ENCODE data around the gene CYSLTR2.
"Not testable (repeated sequence)": the region's sequence is repeated elsewhere in the genome, so short reads cannot be mapped to it uniquely, and the experiment has no call there.

CYSLTR2 gene

GRCh38 chr13:48644141-48644540, 9.6 kb upstream of the CYSLTR2 start:
- in situ Hi-C loops (cut with HindIII; ENCODE audit: low sequenced_read_pairs), result no loop called here

- in situ Hi-C loops (cut with HindIII; ENCODE audit: low sequenced_read_pairs), result no loop called here
Observed at GRCh38 chr13:48644951-48645350, 8.8 kb upstream of the CYSLTR2 start.

- in situ Hi-C loops (cut with HindIII; ENCODE audit: low sequenced_read_pairs), result no loop called here
Observed at GRCh38 chr13:48645845-48646244, 7.9 kb upstream of the CYSLTR2 start.

- in situ Hi-C loops (cut with HindIII; ENCODE audit: low sequenced_read_pairs), result no loop called here
Observed at GRCh38 chr13:48646791-48647190, 6.9 kb upstream of the CYSLTR2 start.

- in situ Hi-C loops (cut with HindIII; ENCODE audit: low sequenced_read_pairs), result no loop called here
Observed at GRCh38 chr13:48647625-48648024, 6.1 kb upstream of the CYSLTR2 start.

GRCh38 chr13:48648446-48648845, 5.3 kb upstream of the CYSLTR2 start:
- in situ Hi-C loops (cut with HindIII; ENCODE audit: low sequenced_read_pairs), result no loop called here

GRCh38 chr13:48652851-48653471, 768 bp upstream of the CYSLTR2 start:
- in situ Hi-C loops (cut with HindIII; ENCODE audit: low sequenced_read_pairs), result loop anchor here (5.0 kb wide), 1 partner anchor 99 kb away; no protein-coding TSS in a partner anchor

GRCh38 chr13:48654511-48654910, 782 bp downstream of the CYSLTR2 start:
- in situ Hi-C loops (cut with HindIII; ENCODE audit: low sequenced_read_pairs), result loop anchor here (5.0 kb wide), 1 partner anchor 98 kb away; no protein-coding TSS in a partner anchor

GRCh38 chr13:48655291-48655690, 1.6 kb downstream of the CYSLTR2 start:
- in situ Hi-C loops (cut with HindIII; ENCODE audit: low sequenced_read_pairs), result no loop called here

GRCh38 chr13:48656608-48657007, 2.9 kb downstream of the CYSLTR2 start:
- in situ Hi-C loops (cut with HindIII; ENCODE audit: low sequenced_read_pairs), result no loop called here

- in situ Hi-C loops (cut with HindIII; ENCODE audit: low sequenced_read_pairs), result no loop called here
Observed at GRCh38 chr13:48660361-48661076, 6.8 kb downstream of the CYSLTR2 start.

- in situ Hi-C loops (cut with HindIII; ENCODE audit: low sequenced_read_pairs), result no loop called here
Observed at GRCh38 chr13:48661107-48661506, 7.4 kb downstream of the CYSLTR2 start.

GRCh38 chr13:48662226-48662625, 8.5 kb downstream of the CYSLTR2 start:
- in situ Hi-C loops (cut with HindIII; ENCODE audit: low sequenced_read_pairs), result no loop called here

GRCh38 chr13:48667136-48667535, 13.4 kb downstream of the CYSLTR2 start:
- in situ Hi-C loops (cut with HindIII; ENCODE audit: low sequenced_read_pairs), result no loop called here

- in situ Hi-C loops (cut with HindIII; ENCODE audit: low sequenced_read_pairs), result not testable (repeated sequence)
Observed at GRCh38 chr13:48671421-48671820, 17.7 kb downstream of the CYSLTR2 start.

GRCh38 chr13:48675247-48675646, 21.5 kb downstream of the CYSLTR2 start:
- in situ Hi-C loops (cut with HindIII; ENCODE audit: low sequenced_read_pairs), result no loop called here

- in situ Hi-C loops (cut with HindIII; ENCODE audit: low sequenced_read_pairs), result no loop called here
Observed at GRCh38 chr13:48678316-48678715, 24.6 kb downstream of the CYSLTR2 start.

- in situ Hi-C loops (cut with HindIII; ENCODE audit: low sequenced_read_pairs), result no loop called here
Observed at GRCh38 chr13:48679941-48680680, 26.4 kb downstream of the CYSLTR2 start.

- in situ Hi-C loops (cut with HindIII; ENCODE audit: low sequenced_read_pairs), result no loop called here
Observed at GRCh38 chr13:48680756-48681392, 27.1 kb downstream of the CYSLTR2 start.

GRCh38 chr13:48681905-48682304, 28.2 kb downstream of the CYSLTR2 start:
- in situ Hi-C loops (cut with HindIII; ENCODE audit: low sequenced_read_pairs), result no loop called here

- in situ Hi-C loops (cut with HindIII; ENCODE audit: low sequenced_read_pairs), result no loop called here
Observed at GRCh38 chr13:48682436-48682835, 28.7 kb downstream of the CYSLTR2 start.
